NCI-H2107 (cell line): Measurements from ENCODE around the gene PLCB4.

Experiments used
- DNase-seq: peaks from one replicate; lab custom pipeline; 2025; lab: John Stamatoyannopoulos, UW

PLCB4 gene

GRCh38 chr20:9498322-9498721 lies 429.4 kb downstream of the PLCB4 start:
- no peak for DNase-seq

GRCh38 chr20:9499126-9499899 lies 430.4 kb downstream of the PLCB4 start:
- DNase-seq = no peak

- no peak for DNase-seq
These were observed 431.2 kb downstream of the PLCB4 start for GRCh38 chr20:9500121-9500520.

- no peak for DNase-seq
These were observed 432.6 kb downstream of the PLCB4 start for GRCh38 chr20:9501473-9501872.

GRCh38 chr20:9503526-9504245 lies 434.8 kb downstream of the PLCB4 start:
- DNase-seq = no peak

- DNase-seq = no peak
These were observed 437.5 kb downstream of the PLCB4 start for GRCh38 chr20:9506280-9506821.

- DNase-seq = no peak
These were observed 438.1 kb downstream of the PLCB4 start for GRCh38 chr20:9506964-9507369.

- no peak for DNase-seq
These were observed 438.8 kb downstream of the PLCB4 start for GRCh38 chr20:9507544-9508239.

GRCh38 chr20:9508240-9508661 lies 439.4 kb downstream of the PLCB4 start:
- DNase-seq = no peak

GRCh38 chr20:9508696-9509178 lies 439.9 kb downstream of the PLCB4 start:
- DNase-seq = no peak

- DNase-seq = no peak
These were observed 440.4 kb downstream of the PLCB4 start for GRCh38 chr20:9509246-9509645.

GRCh38 chr20:9510911-9511310 lies 442.0 kb downstream of the PLCB4 start:
- DNase-seq = no peak

- no peak for DNase-seq
These were observed 445.2 kb downstream of the PLCB4 start for GRCh38 chr20:9514072-9514460.

- no peak for DNase-seq
These were observed 445.8 kb downstream of the PLCB4 start, which contains the start of gene LAMP5 for GRCh38 chr20:9514461-9515213. LAMP5 (plus strand) TSS chr20:9514590; CDS start chr20:9514853, 263 bp downstream.

- DNase-seq = no peak
These were observed 446.3 kb downstream of the PLCB4 start for GRCh38 chr20:9515214-9515585.

GRCh38 chr20:9515741-9516233 lies 446.9 kb downstream of the PLCB4 start:
- no peak for DNase-seq

- DNase-seq = no peak
These were observed 447.5 kb downstream of the PLCB4 start for GRCh38 chr20:9516234-9516871.

GRCh38 chr20:9517297-9518162 lies 448.6 kb downstream of the PLCB4 start:
- no peak for DNase-seq

GRCh38 chr20:9518576-9519175 lies 449.8 kb downstream of the PLCB4 start:
- no peak for DNase-seq

GRCh38 chr20:9520086-9520485 lies 451.2 kb downstream of the PLCB4 start:
- no peak for DNase-seq
